Muscle layer of duodenum (tissue), 2 donors: ENCODE data around the gene PRKAR1A.

ENCODE experiments used
- H3K27ac ChIP-seq: one replicate; pipeline ENCODE4 v1.7.0; 2013; ENCODE audit warnings: mild to moderate bottlenecking, low read length
- H3K27me3 ChIP-seq: one replicate; pipeline ENCODE4 v1.7.0; 2013; ENCODE audit warnings: low read depth, mild to moderate bottlenecking, control low read depth, low read length
- H3K36me3 ChIP-seq, 2 donors: one replicate each; pipeline ENCODE4 v1.7.0; 2013; ENCODE audit warnings: low read length in 2 of 2, control low read depth in 1 of 2, mild to moderate bottlenecking in 1 of 2; ENCODE audit not compliant: insufficient read depth in 2 of 2, control insufficient read depth in 1 of 2
- H3K4me1 ChIP-seq, 2 donors: one replicate each; pipeline ENCODE4 v1.7.0; 2013; ENCODE audit warnings: low read length in 2 of 2, mild to moderate bottlenecking in 2 of 2, control low read depth in 1 of 2, moderate library complexity in 1 of 2; ENCODE audit not compliant: insufficient read depth in 2 of 2, control insufficient read depth in 1 of 2
- H3K4me3 ChIP-seq, 2 donors: one replicate each; pipeline ENCODE4 v1.7.0; 2013; ENCODE audit warnings: low read length in 2 of 2, low read depth in 1 of 2, mild to moderate bottlenecking in 1 of 2
- H3K9me3 ChIP-seq, 2 donors: one replicate each; pipeline ENCODE4 v1.7.0; 2013; ENCODE audit warnings: low read length in 2 of 2, control low read depth in 1 of 2, mild to moderate bottlenecking in 1 of 2; ENCODE audit not compliant: control insufficient read depth in 1 of 2
- donor health status: healthy.

The PRKAR1A gene

GRCh38 chr17:68569346-68569745 lies 57.1 kb downstream of the PRKAR1A start:
- Histone ChIP-seq H3K9me3 (no peaks in the 10 kb centered on the region), H3K27me3 (no peaks in the 10 kb centered on the region), H3K27ac (no peak overlapping the region), H3K36me3 (no peaks in the 10 kb centered on the region), H3K4me1 (peaks cover 0 to 4% of the 10 kb centered on the region in 2 donors), H3K4me3 (no peak overlapping the region)

- Histone ChIP-seq H3K27me3 (no peaks in the 10 kb centered on the region), H3K9me3 (no peaks in the 10 kb centered on the region), H3K4me3 (no peak overlapping the region), H3K4me1 (peaks cover 0 to 4% of the 10 kb centered on the region in 2 donors), H3K36me3 (no peaks in the 10 kb centered on the region), H3K27ac (no peak overlapping the region)
These were observed 58.3 kb downstream of the PRKAR1A start for GRCh38 chr17:68570526-68570925.

- Histone ChIP-seq H3K4me3 (no peak overlapping the region), H3K36me3 (no peaks in the 10 kb centered on the region), H3K27me3 (no peaks in the 10 kb centered on the region), H3K4me1 (no peaks in the 10 kb centered on the region), H3K27ac (no peak overlapping the region), H3K9me3 (no peaks in the 10 kb centered on the region)
These were observed 60.1 kb downstream of the PRKAR1A start for GRCh38 chr17:68572138-68572842.

GRCh38 chr17:68573338-68573737 lies 61.1 kb downstream of the PRKAR1A start:
- H3K4me3 ChIP-seq: no peak overlapping the region
- H3K9me3 ChIP-seq: no peaks in the 10 kb centered on the region

GRCh38 chr17:68576137-68576536 lies 63.9 kb downstream of the PRKAR1A start:
- Histone ChIP-seq H3K27me3 (no peaks in the 10 kb centered on the region), H3K36me3 (no peaks in the 10 kb centered on the region), H3K27ac (no peak overlapping the region), H3K4me3 (no peak overlapping the region), H3K4me1 (peaks cover 0 to 8% of the 10 kb centered on the region in 2 donors), H3K9me3 (peaks cover 0 to 3% of the 10 kb centered on the region in 2 donors)

More at GRCh38 chr17:68573338-68573737, 61.1 kb downstream of the PRKAR1A start:
- no peaks in the 10 kb centered on the region for H3K36me3 ChIP-seq
- no peak overlapping the region for H3K27ac ChIP-seq
- peaks cover 0 to 8% of the 10 kb centered on the region in 2 donors for H3K4me1 ChIP-seq
- H3K27me3 ChIP-seq: no peaks in the 10 kb centered on the region

- H3K36me3 ChIP-seq: no peaks in the 10 kb centered on the region
- H3K4me3 ChIP-seq: no peak overlapping the region
- H3K27me3 ChIP-seq: no peaks in the 10 kb centered on the region
- H3K9me3 ChIP-seq: peaks cover 0 to 3% of the 10 kb centered on the region in 2 donors
- peaks cover 0 to 8% of the 10 kb centered on the region in 2 donors for H3K4me1 ChIP-seq
- no peak overlapping the region for H3K27ac ChIP-seq
These were observed 64.7 kb downstream of the PRKAR1A start for GRCh38 chr17:68576811-68577496.

GRCh38 chr17:68577497-68577821 lies 65.2 kb downstream of the PRKAR1A start:
- H3K4me3 ChIP-seq: no peak overlapping the region
- H3K27ac ChIP-seq: no peak overlapping the region
- no peaks in the 10 kb centered on the region for H3K36me3 ChIP-seq
- H3K4me1 ChIP-seq: peaks cover 0 to 8% of the 10 kb centered on the region in 2 donors
- peaks cover 0 to 3% of the 10 kb centered on the region in 2 donors for H3K9me3 ChIP-seq
- H3K27me3 ChIP-seq: no peaks in the 10 kb centered on the region

GRCh38 chr17:68578236-68578635 lies 66.0 kb downstream of the PRKAR1A start:
- peaks cover 0 to 8% of the 10 kb centered on the region in 2 donors for H3K4me1 ChIP-seq
- H3K27ac ChIP-seq: no peak overlapping the region

GRCh38 chr17:68579194-68579927 lies 67.1 kb downstream of the PRKAR1A start:
- no peaks in the 10 kb centered on the region for H3K36me3 ChIP-seq
- H3K27me3 ChIP-seq: no peaks in the 10 kb centered on the region
- peak overlapping the region; percentile 53 for H3K27ac ChIP-seq
- peaks cover 0 to 3% of the 10 kb centered on the region in 2 donors for H3K9me3 ChIP-seq
- peaks cover 0 to 8% of the 10 kb centered on the region in 2 donors for H3K4me1 ChIP-seq
- H3K4me3 ChIP-seq: no peak overlapping the region

More at GRCh38 chr17:68578236-68578635, 66.0 kb downstream of the PRKAR1A start:
- H3K4me3 ChIP-seq: no peak overlapping the region
- no peaks in the 10 kb centered on the region for H3K27me3 ChIP-seq
- no peaks in the 10 kb centered on the region for H3K36me3 ChIP-seq
- peaks cover 0 to 3% of the 10 kb centered on the region in 2 donors for H3K9me3 ChIP-seq

GRCh38 chr17:68580236-68580770 lies 68.1 kb downstream of the PRKAR1A start:
- H3K4me3 ChIP-seq: no peak overlapping the region
- H3K9me3 ChIP-seq: peaks cover 0 to 3% of the 10 kb centered on the region in 2 donors
- peaks cover 0 to 8% of the 10 kb centered on the region in 2 donors for H3K4me1 ChIP-seq
- H3K36me3 ChIP-seq: no peaks in the 10 kb centered on the region
- peak overlapping the region; percentile 53 for H3K27ac ChIP-seq
- no peaks in the 10 kb centered on the region for H3K27me3 ChIP-seq
